Trophoblast cell (in vitro differentiated cells and primary cell): ENCODE data around the gene MRPL9.
"Not testable (repeated sequence)": the region's sequence is repeated elsewhere in the genome, so short reads cannot be mapped to it uniquely, and the experiment has no call there.

Experiments used
- DNase-seq, 2 donors: peaks; one replicate each; pipeline ENCODE4 v3.0.0-alpha.2; 2016
- H2AFZ ChIP-seq: 2 replicates; pipeline ENCODE4 v1.6.1; 2013; ENCODE audit warnings: low read length, moderate library complexity, mild to moderate bottlenecking; ENCODE audit not compliant: insufficient read depth, poor library complexity
- H2AK5ac ChIP-seq: 2 replicates; pipeline ENCODE4 v1.6.1; 2013; ENCODE audit warnings: mild to moderate bottlenecking, low read length
- H2BK120ac ChIP-seq: 2 replicates; pipeline ENCODE4 v1.6.1; 2013; ENCODE audit warnings: low read length, mild to moderate bottlenecking, moderate library complexity; ENCODE audit not compliant: insufficient read depth, poor library complexity
- H2BK12ac ChIP-seq: 2 replicates; pipeline ENCODE4 v1.6.1; 2013; ENCODE audit warnings: mild to moderate bottlenecking, low read length, moderate library complexity
- H2BK5ac ChIP-seq: 2 replicates; pipeline ENCODE4 v1.6.1; 2013; ENCODE audit warnings: low read length, low read depth, moderate library complexity, mild to moderate bottlenecking; ENCODE audit not compliant: poor library complexity
- H3K14ac ChIP-seq: 2 replicates; pipeline ENCODE4 v1.6.1; 2013; ENCODE audit warnings: mild to moderate bottlenecking, low read length
- H3K18ac ChIP-seq: 2 replicates; pipeline ENCODE4 v1.6.1; 2013; ENCODE audit warnings: mild to moderate bottlenecking, low read length
- H3K23ac ChIP-seq: 2 replicates; pipeline ENCODE4 v1.6.1; 2013; ENCODE audit warnings: low read length
- H3K27ac ChIP-seq: 2 replicates; pipeline ENCODE4 v1.5.1; 2013; ENCODE audit warnings: low read depth, mild to moderate bottlenecking, inconsistent platforms, low read length, moderate library complexity
- H3K27me3 ChIP-seq: 2 replicates; pipeline ENCODE4 v1.6.1; 2013; ENCODE audit warnings: inconsistent platforms, mild to moderate bottlenecking, low read length, moderate library complexity; ENCODE audit not compliant: insufficient read depth
- H3K36me3 ChIP-seq, 2 experiments: 1 replicate in 1 of 2; 2 replicates in 1 of 2; pipeline ENCODE4 v1.6.1; 2013; ENCODE audit warnings: low read length in 2 of 2, mild to moderate bottlenecking in 2 of 2, moderate library complexity in 1 of 2; ENCODE audit not compliant: insufficient read depth in 2 of 2, control insufficient read depth in 1 of 2
- H3K4ac ChIP-seq: 2 replicates; pipeline ENCODE4 v1.6.1; 2013; ENCODE audit warnings: low read depth, mild to moderate bottlenecking, low read length, moderate library complexity
- H3K4me1 ChIP-seq, 2 experiments: 1 replicate in 1 of 2; 2 replicates in 1 of 2; pipeline ENCODE4 v1.6.1; 2013; ENCODE audit warnings: low read length in 2 of 2, mild to moderate bottlenecking in 2 of 2, moderate library complexity in 1 of 2; ENCODE audit not compliant: insufficient read depth in 2 of 2, control insufficient read depth in 1 of 2
- H3K4me2 ChIP-seq: 2 replicates; pipeline ENCODE4 v1.6.1; 2013; ENCODE audit warnings: inconsistent platforms, mild to moderate bottlenecking, low read length, moderate library complexity
- H3K4me3 ChIP-seq: 2 replicates; pipeline ENCODE4 v1.5.1; 2013; ENCODE audit warnings: mild to moderate bottlenecking, low read depth, low read length, inconsistent platforms
- H3K79me1 ChIP-seq: one replicate; pipeline ENCODE4 v1.6.1; 2013; ENCODE audit warnings: low read length
- H3K79me2 ChIP-seq: 2 replicates; pipeline ENCODE4 v1.6.1; 2013; ENCODE audit warnings: low read length, mild to moderate bottlenecking; ENCODE audit not compliant: control insufficient read depth, insufficient read depth, poor library complexity
- H3K9ac ChIP-seq: 2 replicates; pipeline ENCODE4 v1.6.1; 2013; ENCODE audit warnings: mild to moderate bottlenecking, low read length
- H3K9me3 ChIP-seq: 2 replicates; pipeline ENCODE4 v1.6.1; 2013; ENCODE audit warnings: low read depth, mild to moderate bottlenecking, control low read depth, inconsistent platforms, low read length; ENCODE audit not compliant: insufficient read depth
- H4K12ac ChIP-seq: 2 replicates; pipeline ENCODE4 v1.6.1; 2013; ENCODE audit warnings: low read depth, mild to moderate bottlenecking, low read length, moderate library complexity
- H4K8ac ChIP-seq: 2 replicates; pipeline ENCODE4 v1.6.1; 2013; ENCODE audit warnings: low read depth, mild to moderate bottlenecking, low read length, moderate library complexity
- H4K91ac ChIP-seq: one replicate; pipeline ENCODE4 v1.6.1; 2013; ENCODE audit warnings: low read depth, mild to moderate bottlenecking, low read length, moderate library complexity
- WGBS: extraction: QIAGEN DNeasy Blood & Tissue Kit; methylation state at CpG from one replicate; pipeline ENCODE4 v1.1.7; 2013; ENCODE audit warnings: missing lambda C conversion rate; ENCODE audit not compliant: insufficient read length, insufficient coverage; ENCODE audit errors: extremely low coverage; 5-methylcytosine and 5-hydroxymethylcytosine counted together

Gene MRPL9

DNA sequence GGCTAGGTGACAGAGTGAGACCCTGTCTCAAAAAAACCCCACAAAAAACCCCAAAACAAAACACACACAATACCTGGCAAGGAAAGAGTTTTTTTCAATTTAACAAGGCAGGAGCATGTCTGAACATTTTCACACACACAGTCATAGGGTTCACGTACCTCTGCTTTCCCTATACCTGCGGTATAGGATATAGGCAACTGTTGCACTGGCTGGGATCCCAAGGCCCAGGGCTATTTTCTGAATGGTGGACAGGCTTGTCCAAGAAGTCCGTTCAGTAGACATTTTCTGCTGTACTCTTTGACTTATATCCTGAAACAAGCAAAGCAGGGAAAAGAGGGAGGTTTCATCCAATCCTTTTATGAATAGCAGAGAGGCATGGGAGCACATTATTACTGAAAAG is 19.4 kb upstream of the MRPL9 start:
- no peak overlapping the region for H2BK120ac ChIP-seq
- no peak overlapping the region for H3K27ac ChIP-seq
- H3K4me1 ChIP-seq, result no peaks in the 10 kb centered on the region
- H3K4me3 ChIP-seq, result no peak overlapping the region
- no peaks in the 10 kb centered on the region for H3K9me3 ChIP-seq
- no peak overlapping the region for H3K9ac ChIP-seq
- H3K36me3 ChIP-seq, result peaks cover 0 to 3% of the 10 kb centered on the region in 2 experiments
- H2AFZ ChIP-seq, result no peak overlapping the region
- H4K8ac ChIP-seq, result no peak overlapping the region
- no peak overlapping the region for H3K4me2 ChIP-seq
- H2BK5ac ChIP-seq, result no peak overlapping the region
- no peak overlapping the region for H3K4ac ChIP-seq
- DNase-seq, result no peak
- H4K12ac ChIP-seq, result no peak overlapping the region
- H3K23ac ChIP-seq, result no peak overlapping the region
- no peak overlapping the region for H3K14ac ChIP-seq
- H3K18ac ChIP-seq, result no peak overlapping the region
- H3K79me1 ChIP-seq, result no peaks in the 10 kb centered on the region
- no peaks in the 10 kb centered on the region for H3K79me2 ChIP-seq
- no peak overlapping the region for H2BK12ac ChIP-seq
- no peak overlapping the region for H4K91ac ChIP-seq
- no peak overlapping the region for H2AK5ac ChIP-seq
- no peaks in the 10 kb centered on the region for H3K27me3 ChIP-seq
- WGBS, result no CpG with 5 or more reads among the region's 3 CpGs

DNA sequence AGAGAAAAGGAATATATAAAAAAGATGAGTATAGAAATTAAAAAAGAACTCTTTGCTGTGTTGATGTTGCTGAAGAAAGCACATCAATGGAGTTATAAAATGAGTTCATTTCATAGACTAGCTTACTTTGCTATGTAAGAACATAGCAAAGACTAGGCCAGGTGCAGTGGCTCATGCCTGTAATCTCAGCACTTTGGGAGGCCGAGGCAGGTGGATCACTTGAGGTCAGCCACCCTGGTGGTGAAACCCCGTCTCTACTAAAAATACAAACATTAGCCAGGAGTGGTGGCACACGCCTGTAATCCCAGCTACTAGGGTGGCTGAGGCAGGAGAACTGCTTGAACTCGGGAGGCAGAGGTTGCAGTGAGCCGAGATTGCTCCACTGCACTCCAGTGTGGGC is 18.7 kb upstream of the MRPL9 start:
- H3K9ac ChIP-seq, H2AFZ ChIP-seq: not testable (repeated sequence)

DNA sequence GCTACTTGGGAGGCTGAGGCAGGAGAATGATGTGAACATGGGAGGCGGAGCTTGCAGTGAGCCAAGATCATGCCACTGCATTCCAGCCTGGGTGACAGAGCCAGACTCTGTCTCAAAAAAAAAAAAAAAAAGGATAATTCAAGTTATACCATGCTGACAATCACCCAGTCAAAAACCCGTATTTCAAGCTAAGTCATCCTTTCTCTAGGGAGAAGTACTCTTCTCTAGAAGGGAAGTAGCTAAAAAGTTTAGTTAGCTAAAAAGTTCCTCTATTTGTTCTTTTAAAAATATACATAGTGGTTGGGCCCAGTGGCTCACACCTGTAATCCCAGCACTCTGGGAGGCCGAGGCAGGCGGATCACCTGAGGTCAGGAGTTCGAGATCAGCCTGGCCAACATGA is 17.4 kb upstream of the MRPL9 start:
- H2BK120ac ChIP-seq, H3K9ac ChIP-seq, H4K8ac ChIP-seq, H3K9me3 ChIP-seq, H3K27me3 ChIP-seq, H2BK5ac ChIP-seq, H2BK12ac ChIP-seq, H3K18ac ChIP-seq, H3K4me3 ChIP-seq, H3K79me1 ChIP-seq, H4K12ac ChIP-seq, H3K4me1 ChIP-seq, DNase-seq, H3K27ac ChIP-seq, H3K23ac ChIP-seq, H4K91ac ChIP-seq, H3K14ac ChIP-seq, H2AK5ac ChIP-seq, H2AFZ ChIP-seq, H3K79me2 ChIP-seq, H3K4me2 ChIP-seq, H3K36me3 ChIP-seq, H3K4ac ChIP-seq: not testable (repeated sequence)
- WGBS, result no CpG with 5 or more reads among the region's 5 CpGs

More for the DNA sequence above, 18.7 kb upstream of the MRPL9 start:
- H3K27me3 ChIP-seq, H4K8ac ChIP-seq, H3K36me3 ChIP-seq, H2BK5ac ChIP-seq, H3K79me2 ChIP-seq, H3K79me1 ChIP-seq, H3K23ac ChIP-seq, H3K4ac ChIP-seq, H3K14ac ChIP-seq, H2BK12ac ChIP-seq, H2AK5ac ChIP-seq, DNase-seq, H3K27ac ChIP-seq, H3K18ac ChIP-seq, H3K4me2 ChIP-seq, H3K9me3 ChIP-seq, H3K4me1 ChIP-seq, H2BK120ac ChIP-seq, H4K91ac ChIP-seq, H4K12ac ChIP-seq, H3K4me3 ChIP-seq: not testable (repeated sequence)
- no CpG with 5 or more reads among the region's 5 CpGs for WGBS

DNA sequence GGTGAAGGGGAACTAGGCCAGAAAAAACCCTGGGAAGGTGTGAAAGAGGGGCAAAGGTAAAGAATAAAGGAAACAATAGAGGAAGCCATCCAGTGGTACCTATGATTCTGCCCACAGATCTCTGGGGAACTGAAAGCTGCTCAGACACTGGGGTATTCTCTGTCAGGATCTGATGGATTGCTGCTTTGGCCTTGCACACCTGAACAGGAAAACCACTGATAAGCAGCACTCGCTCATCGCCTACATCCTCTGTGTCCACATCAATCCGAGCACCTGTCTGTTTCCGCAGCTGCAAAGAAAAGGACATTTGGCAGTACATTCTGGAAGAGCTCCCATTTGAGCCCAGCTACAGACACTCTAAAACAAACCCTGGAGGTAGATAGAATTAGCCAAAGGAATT is 16.6 kb upstream of the MRPL9 start:
- Histone ChIP-seq H2BK120ac (no peak overlapping the region), H4K91ac (no peak overlapping the region), H3K14ac (no peak overlapping the region), H2AK5ac (no peak overlapping the region), H3K9me3 (no peaks in the 10 kb centered on the region), H3K4me2 (no peak overlapping the region), H3K4me3 (no peak overlapping the region), H4K8ac (no peak overlapping the region), H3K27me3 (no peaks in the 10 kb centered on the region), H3K23ac (no peak overlapping the region), H3K27ac (no peak overlapping the region), H2AFZ (no peak overlapping the region), H3K79me1 (no peaks in the 10 kb centered on the region), H3K79me2 (no peaks in the 10 kb centered on the region), H3K9ac (no peak overlapping the region), H3K36me3 (peaks cover 2 to 3% of the 10 kb centered on the region in 2 experiments), H4K12ac (no peak overlapping the region), H2BK12ac (no peak overlapping the region), H3K18ac (no peak overlapping the region), H3K4me1 (no peaks in the 10 kb centered on the region), H3K4ac (no peak overlapping the region), H2BK5ac (no peak overlapping the region)
- no CpG with 5 or more reads among the region's 4 CpGs for WGBS
- DNase-seq, result no peak
